Smooth muscle cell of the brain vasculature (primary cell): ENCODE results near the gene C7orf33.

Experiments
- DNase-seq: peaks from one replicate; pipeline ENCODE4 v3.0.0-alpha.2; 2012; ENCODE audit warnings: low read depth, low spot score

Gene C7orf33

GRCh38 chr7:148626828-148627227, 36.3 kb downstream of the C7orf33 start:
- no peak for DNase-seq

DNA sequence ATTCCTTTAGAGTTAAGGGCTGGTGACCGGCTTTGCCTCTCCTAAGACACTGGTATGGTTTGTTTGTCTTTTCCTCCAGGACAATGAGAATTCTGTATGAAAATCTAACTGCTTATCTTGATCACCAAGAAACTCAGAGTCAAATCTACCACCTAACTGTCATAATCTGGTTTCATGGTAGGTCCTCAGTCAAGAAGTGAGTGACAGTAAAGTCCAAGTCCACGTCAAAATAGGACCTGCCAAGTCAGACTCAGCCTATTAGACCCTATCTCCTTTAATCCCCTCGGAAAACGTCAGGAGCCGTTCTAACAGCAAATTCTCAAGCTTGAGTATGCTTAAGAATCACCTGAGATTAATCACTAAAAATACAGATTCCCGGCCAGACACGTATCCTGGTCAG, 37.4 kb downstream of the C7orf33 start:
- no peak for DNase-seq

- no peak for DNase-seq
These were observed 39.5 kb downstream of the C7orf33 start for GRCh38 chr7:148630078-148630477.

- DNase-seq: no peak
These were observed 43.2 kb downstream of the C7orf33 start for GRCh38 chr7:148633761-148634160.

DNA sequence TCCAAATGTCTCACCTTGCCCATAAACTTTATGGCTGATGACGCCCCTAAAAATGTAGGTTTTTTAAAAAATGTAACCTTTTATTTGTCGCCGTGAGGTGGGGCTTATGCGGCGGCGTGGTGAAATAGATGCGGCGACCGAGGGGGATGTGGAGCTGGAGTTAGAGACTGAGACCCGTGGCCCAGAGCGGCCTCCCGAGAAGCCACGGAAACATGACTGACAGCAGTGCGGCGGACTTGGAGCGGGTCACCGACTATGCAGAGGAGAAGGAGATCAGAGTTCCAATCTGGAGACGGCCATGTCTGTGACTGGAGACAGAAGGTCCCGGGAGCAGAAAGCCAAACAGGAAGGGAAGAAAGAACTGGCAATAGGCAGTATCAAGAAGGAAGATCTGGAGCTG, 46.5 kb downstream of the C7orf33 start:
- DNase-seq: no peak

- no peak for DNase-seq
These were observed 55.3 kb downstream of the C7orf33 start for GRCh38 chr7:148645898-148646297.

- DNase-seq: no peak
These were observed 59.8 kb downstream of the C7orf33 start for GRCh38 chr7:148650232-148650858.

GRCh38 chr7:148652773-148653172, 62.2 kb downstream of the C7orf33 start:
- DNase-seq: no peak

GRCh38 chr7:148657929-148658328, 67.4 kb downstream of the C7orf33 start:
- DNase-seq: no peak

DNA sequence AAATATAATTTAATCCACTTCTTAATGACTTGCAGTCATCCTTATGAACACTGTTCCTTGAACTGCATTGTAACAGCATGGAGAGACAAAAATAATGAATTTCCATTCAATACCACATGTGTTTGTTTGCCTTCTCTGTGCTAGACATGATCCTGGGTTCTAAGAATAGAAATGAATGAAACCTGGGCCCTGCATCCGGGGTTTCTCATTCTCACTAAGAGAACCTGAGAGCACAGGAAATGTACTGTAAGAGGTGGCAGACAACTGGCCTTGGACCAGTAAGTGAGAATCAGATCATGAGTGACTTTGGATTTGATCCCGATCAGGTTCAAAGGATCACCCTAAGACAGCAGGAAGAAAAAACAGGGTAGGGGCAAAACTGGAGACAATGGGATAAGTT, 70.9 kb downstream of the C7orf33 start:
- no peak for DNase-seq

DNA sequence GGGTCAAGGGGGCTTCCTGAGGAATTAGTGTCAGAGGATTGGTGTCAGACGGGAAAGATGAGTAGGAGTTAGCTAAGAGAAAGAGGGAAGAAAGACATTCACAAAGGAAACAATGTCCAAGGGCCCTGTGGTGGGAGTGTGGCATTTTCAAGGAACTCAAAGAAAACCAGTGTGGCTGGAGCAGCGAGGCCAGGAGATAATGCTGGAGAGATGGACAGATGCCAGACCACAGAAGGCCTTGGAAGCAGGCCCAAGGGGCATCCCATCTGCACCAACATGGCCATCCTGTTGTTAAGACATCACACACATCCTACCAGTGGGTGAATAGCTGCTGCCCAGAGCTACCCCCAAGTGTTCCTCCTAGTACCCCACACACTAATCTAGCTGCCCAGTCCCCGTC, 72.1 kb downstream of the C7orf33 start:
- no peak for DNase-seq

DNA sequence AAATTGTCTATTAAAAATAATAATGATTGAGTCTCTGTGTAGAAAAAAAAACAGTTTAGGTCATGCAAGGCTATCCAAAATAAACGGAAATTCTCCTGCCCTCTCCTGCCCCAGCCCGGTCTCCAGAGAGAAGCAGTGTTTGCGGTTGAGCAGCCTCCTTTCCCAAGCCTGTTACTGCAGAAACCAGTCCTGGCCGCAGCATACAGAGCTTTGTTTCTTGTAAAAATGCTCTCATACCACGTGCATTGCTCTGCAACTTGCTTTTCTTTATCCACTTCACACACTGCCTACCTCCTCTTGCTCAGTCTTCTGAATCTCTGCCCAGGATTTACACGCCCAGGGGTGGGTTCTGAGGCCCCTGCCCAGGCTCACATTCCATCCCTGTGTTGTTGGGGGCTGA, 73.8 kb downstream of the C7orf33 start:
- DNase-seq: peak; percentile 73

DNA sequence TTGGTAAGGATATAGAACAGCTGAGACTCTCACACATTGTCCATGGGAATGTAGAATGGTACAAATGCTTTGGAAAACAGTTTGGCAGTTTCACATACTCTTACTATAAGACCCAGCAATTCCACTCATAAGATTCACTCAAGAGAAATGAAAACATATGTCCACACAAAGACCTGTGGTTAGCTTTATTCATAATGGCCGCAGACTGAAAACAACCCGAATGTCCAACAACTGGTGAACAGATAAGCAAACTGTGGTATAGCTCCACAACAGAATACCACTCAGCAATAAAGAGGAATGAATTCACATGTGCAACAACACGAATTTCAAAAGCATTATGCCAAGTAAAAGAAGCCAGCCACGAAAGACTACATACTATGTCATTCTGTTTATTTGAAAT, 74.7 kb downstream of the C7orf33 start:
- DNase-seq: no peak
